Thyroid gland (tissue), 4 donors: ENCODE results near the gene HEMK1. TPM values are rescaled to one million over a fixed set of nuclear protein-coding genes. Genes with fewer than 3 reads are reported as not detected.

ENCODE experiments used
- DNase-seq, 2 donors: peaks; one replicate each; pipeline ENCODE4 v3.0.0-alpha.2; 2019
- H3K27ac ChIP-seq, 3 donors: fragments of 200-600 bp; sonication (generic); 1 replicate in 2 of 3; 2 replicates in 1 of 3; pipeline ENCODE4 v1.5.1; 2016 to 2019; ENCODE audit warnings: mild to moderate bottlenecking in 1 of 3, moderate library complexity in 1 of 3
- H3K27me3 ChIP-seq: fragments of 200-600 bp; sonication (generic); one replicate; pipeline ENCODE4 v1.5.1; 2019
- H3K36me3 ChIP-seq, 2 donors: fragments of 200-600 bp; sonication (generic); one replicate each; pipeline ENCODE4 v1.5.1; 2016 to 2019
- H3K4me1 ChIP-seq, 2 donors: fragments of 200-600 bp; sonication (generic); one replicate each; pipeline ENCODE4 v1.5.1; 2017 to 2019
- H3K4me3 ChIP-seq, 3 donors: fragments of 200-600 bp; sonication (generic); replicated peaks in 1 of 3; 1 replicate in 2 of 3; 2 replicates in 1 of 3; pipeline ENCODE4 v1.5.1; 2016; ENCODE audit warnings: mild to moderate bottlenecking in 1 of 3
- H3K9me3 ChIP-seq: fragments of 200-600 bp; sonication (generic); one replicate; pipeline ENCODE4 v1.5.1; 2017
- POLR2A ChIP-seq, 2 donors: fragments of 450-650 bp; IDR thresholded peaks; one replicate each; pipeline ENCODE4 v1.6.1; 2017; ENCODE audit warnings: antibody characterized with exemption in 2 of 2, mild to moderate bottlenecking in 2 of 2, moderate library complexity in 1 of 2
- WGBS, 2 donors: methylation state at CpG; one replicate each; pipeline ENCODE4 v1.1.5; 2017; 5-methylcytosine and 5-hydroxymethylcytosine counted together
- intact Hi-C: fragments of 100-400 bp; cut with DNase I; formaldehyde crosslinking; loops from one replicate; pipeline ENCODE4 v1.15.1; 2023
- total RNA-seq, 4 donors: library from RNA; depleted of rRNA; stranded (reverse); fragments of >200 nt; gene quantifications; one replicate each; pipeline ENCODE4 v1.2.3, GENCODE V29; 2016
- TF ChIP-seq, protein P1 (sequence below), 6 experiments: fragments of 200-600 bp in 3 of 6; fragments of 450-650 bp in 3 of 6; sonication (generic) in 3 of 6; IDR thresholded peaks; one replicate each; pipeline ENCODE4 v1.5.1; 2016 to 2019; ENCODE audit warnings: antibody characterized with exemption in 6 of 6, mild to moderate bottlenecking in 2 of 6, inconsistent platforms in 1 of 6, moderate library complexity in 1 of 6

Gene HEMK1, protein sequence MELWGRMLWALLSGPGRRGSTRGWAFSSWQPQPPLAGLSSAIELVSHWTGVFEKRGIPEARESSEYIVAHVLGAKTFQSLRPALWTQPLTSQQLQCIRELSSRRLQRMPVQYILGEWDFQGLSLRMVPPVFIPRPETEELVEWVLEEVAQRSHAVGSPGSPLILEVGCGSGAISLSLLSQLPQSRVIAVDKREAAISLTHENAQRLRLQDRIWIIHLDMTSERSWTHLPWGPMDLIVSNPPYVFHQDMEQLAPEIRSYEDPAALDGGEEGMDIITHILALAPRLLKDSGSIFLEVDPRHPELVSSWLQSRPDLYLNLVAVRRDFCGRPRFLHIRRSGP
- total RNA-seq = 10 to 100 TPM; 13.9 to 20.8 (median 17.6) TPM

DNA sequence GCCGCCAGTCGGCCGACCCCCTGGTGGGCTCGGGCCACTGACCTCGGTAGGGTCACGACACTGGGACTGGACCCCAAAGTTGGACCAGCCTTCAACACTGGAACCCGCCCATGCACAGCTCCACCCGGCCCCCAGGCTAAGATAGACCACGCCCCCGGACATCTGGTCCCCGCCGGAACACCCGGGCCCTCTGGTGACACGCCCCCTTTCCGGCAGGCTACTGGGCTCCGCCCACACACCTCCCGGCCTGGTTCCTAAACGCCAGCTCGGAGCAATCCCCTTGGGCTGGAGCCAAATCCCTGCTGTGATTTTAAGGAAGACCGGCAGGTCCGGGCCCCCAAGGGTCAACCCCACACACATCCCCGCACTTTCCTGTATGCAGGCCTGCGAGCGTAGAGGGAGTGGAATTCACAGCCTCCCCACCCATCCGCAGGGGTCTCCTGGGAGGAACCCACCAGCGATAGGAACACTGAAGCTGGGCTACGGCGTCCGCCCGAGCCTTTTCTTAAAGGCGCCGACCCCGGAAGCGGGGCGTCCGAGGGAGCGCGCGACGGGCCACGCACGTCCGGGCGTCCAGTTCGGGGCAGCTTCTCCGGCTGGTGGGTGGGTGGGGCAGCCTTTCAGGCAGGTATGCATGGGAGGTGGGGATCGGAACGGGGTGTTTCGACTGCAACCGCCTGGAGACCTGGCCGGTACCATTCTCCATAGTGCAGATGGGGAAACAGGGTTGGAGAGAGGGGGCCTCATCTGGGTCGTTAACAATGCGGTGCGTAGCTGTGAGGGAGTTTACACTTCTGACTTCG is at the start of gene HEMK1:
HEMK1 (plus strand) TSS at position 576 of the 803 bp plus-strand sequence. CDS start 1,583 bp downstream, outside the sequence.
- intact Hi-C loops = loop anchor here (10.0 kb wide), 1 partner anchor 806 kb away; no protein-coding TSS in a partner anchor
- 0 to 1% methylated on average over 26 to 35 of the region's 55 CpGs for WGBS, 2 donors
- no peaks in the 10 kb centered on the region for H3K27me3 ChIP-seq
- H3K4me1 ChIP-seq = peaks cover 24 to 41% of the 10 kb centered on the region in 2 donors
- peak; percentile 99 for DNase-seq
- no peaks in the 10 kb centered on the region for H3K9me3 ChIP-seq
- peak within 1 kb of the TSS; percentile 15 to 91 (median 41) for H3K4me3 ChIP-seq
- peak in 1 of 2 donors; percentile 82 for TF ChIP-seq POLR2A (IDR thresholded peaks at IDR 0.05)
- TF ChIP-seq, protein P1, sequence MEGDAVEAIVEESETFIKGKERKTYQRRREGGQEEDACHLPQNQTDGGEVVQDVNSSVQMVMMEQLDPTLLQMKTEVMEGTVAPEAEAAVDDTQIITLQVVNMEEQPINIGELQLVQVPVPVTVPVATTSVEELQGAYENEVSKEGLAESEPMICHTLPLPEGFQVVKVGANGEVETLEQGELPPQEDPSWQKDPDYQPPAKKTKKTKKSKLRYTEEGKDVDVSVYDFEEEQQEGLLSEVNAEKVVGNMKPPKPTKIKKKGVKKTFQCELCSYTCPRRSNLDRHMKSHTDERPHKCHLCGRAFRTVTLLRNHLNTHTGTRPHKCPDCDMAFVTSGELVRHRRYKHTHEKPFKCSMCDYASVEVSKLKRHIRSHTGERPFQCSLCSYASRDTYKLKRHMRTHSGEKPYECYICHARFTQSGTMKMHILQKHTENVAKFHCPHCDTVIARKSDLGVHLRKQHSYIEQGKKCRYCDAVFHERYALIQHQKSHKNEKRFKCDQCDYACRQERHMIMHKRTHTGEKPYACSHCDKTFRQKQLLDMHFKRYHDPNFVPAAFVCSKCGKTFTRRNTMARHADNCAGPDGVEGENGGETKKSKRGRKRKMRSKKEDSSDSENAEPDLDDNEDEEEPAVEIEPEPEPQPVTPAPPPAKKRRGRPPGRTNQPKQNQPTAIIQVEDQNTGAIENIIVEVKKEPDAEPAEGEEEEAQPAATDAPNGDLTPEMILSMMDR (IDR thresholded peaks at IDR 0.05) = no peak
- peak within 1 kb of the TSS; percentile 83 to 90 (median 86) for H3K27ac ChIP-seq
- H3K36me3 ChIP-seq = no peaks in the 10 kb centered on the region

DNA sequence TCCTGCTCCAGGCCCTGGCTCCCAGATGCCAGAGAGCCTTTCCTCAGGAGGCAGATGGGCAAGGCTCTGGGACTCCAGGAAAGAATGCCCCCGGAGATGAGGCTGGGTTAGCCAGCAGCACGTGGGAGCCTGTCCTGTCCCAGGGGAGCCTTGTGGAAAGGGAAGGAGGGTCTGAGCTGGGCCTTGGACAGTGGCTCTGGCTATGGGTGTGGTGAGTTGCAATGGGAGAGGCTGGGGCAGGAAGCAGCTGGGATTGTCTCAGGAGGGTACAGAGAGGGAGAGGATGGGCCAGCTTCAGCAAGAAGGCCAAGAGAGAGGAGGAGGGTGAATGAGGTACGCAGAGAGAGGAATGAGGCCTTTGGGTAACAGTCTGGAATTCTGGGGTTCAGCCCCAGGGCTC is 48.5 kb upstream of the HEMK1 start:
- Histone ChIP-seq H3K36me3 (no peaks in the 10 kb centered on the region), H3K4me1 (peaks cover 15 to 22% of the 10 kb centered on the region in 2 donors), H3K4me3 (no peak overlapping the region), H3K27ac (no peak overlapping the region), H3K9me3 (no peaks in the 10 kb centered on the region), H3K27me3 (no peaks in the 10 kb centered on the region)
- WGBS, 2 donors = 66% methylated on average over 3 of the region's 3 CpGs
- intact Hi-C loops = no loop called here
- TF ChIP-seq POLR2A (IDR thresholded peaks at IDR 0.05) = no peak
- TF ChIP-seq, protein P1 (IDR thresholded peaks at IDR 0.05) = no peak
- no peak for DNase-seq

DNA sequence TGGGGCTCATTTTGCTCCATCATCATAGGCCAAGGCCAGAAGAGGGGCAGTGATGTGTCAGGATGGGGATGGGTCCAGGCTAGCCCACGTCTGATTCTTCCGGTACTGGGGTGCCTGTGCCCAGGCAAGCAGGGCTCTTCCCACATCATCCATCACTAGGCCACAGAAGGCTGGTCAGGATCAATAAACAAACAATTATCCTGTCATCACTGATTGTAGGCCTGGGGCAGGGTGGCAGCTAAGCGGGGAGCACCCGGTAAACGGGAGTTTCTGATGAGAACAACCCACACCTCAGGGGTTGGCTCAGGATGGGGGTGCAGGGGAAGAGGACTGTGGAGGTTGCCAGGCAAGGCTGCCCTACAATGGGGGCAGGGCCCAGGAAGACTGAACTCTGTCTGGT is 47.8 kb upstream of the HEMK1 start:
- DNase-seq = no peak
- Histone ChIP-seq H3K4me1 (peaks cover 7 to 15% of the 10 kb centered on the region in 2 donors), H3K4me3 (no peak overlapping the region), H3K27ac (no peak overlapping the region), H3K36me3 (no peaks in the 10 kb centered on the region), H3K27me3 (no peaks in the 10 kb centered on the region), H3K9me3 (no peaks in the 10 kb centered on the region)
- TF ChIP-seq, protein P1 (IDR thresholded peaks at IDR 0.05) = no peak
- TF ChIP-seq POLR2A (IDR thresholded peaks at IDR 0.05) = no peak
- 75 to 91% methylated on average over 5 of the region's 5 CpGs for WGBS, 2 donors
- intact Hi-C loops = no loop called here

DNA sequence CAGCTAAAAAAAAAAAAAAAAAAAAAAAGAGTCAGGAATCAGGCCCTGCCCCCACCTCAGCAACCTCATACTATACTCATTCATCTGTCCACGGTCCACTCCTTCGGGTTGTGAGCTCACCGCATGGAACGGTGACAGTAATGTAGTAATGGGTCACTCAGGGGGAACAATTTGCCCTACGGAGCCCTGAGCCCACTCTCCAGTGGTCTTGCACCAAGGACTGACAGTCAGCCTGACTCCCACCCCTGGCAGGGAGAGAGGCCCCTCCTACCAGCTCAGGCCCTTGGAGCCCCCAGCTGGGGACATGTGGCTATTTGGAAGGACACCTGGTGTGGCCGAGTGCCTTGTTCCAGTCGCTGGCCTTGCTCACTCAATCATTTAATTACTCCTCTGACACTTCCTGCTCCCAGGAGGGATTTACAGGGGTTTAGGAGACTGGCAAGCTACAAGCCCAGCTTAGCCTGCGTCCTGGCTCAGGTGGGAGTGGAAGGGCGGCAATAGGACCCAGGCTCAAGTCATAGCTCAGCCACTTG is 46.0 kb upstream of the HEMK1 start:
- intact Hi-C loops = no loop called here
- no peak overlapping the region for H3K27ac ChIP-seq
- DNase-seq = peak; percentile 58 to 62
- H3K27me3 ChIP-seq = no peaks in the 10 kb centered on the region
- H3K36me3 ChIP-seq = no peaks in the 10 kb centered on the region
- peaks cover 5 to 6% of the 10 kb centered on the region in 2 donors for H3K4me1 ChIP-seq
- H3K4me3 ChIP-seq = no peak overlapping the region
- TF ChIP-seq, protein P1 (IDR thresholded peaks at IDR 0.05) = no peak
- no peak for TF ChIP-seq POLR2A (IDR thresholded peaks at IDR 0.05)
- 39 to 43% methylated on average over 7 to 9 of the region's 9 CpGs for WGBS, 2 donors
- no peaks in the 10 kb centered on the region for H3K9me3 ChIP-seq
